GM21825 (cell line): ENCODE measurements around the gene PIGT.
"Not testable (repeated sequence)": the region's sequence is repeated elsewhere in the genome, so short reads cannot be mapped to it uniquely, and the experiment has no call there.

Experiments used
- ATAC-seq: cut with Tn5 transposase; IDR thresholded peaks from one replicate; pipeline ENCODE4 v1.9.1; 2021; ENCODE audit warnings: mild to moderate bottlenecking, moderate library complexity; ENCODE audit not compliant: unreplicated experiment

PIGT gene

GRCh38 chr20:45462711-45463509, 47.0 kb downstream of the PIGT start:
- ATAC-seq: no peak

GRCh38 chr20:45463709-45464108, 47.8 kb downstream of the PIGT start:
- no peak for ATAC-seq

- ATAC-seq: no peak
Observed at GRCh38 chr20:45465491-45466266, 49.7 kb downstream of the PIGT start.

- ATAC-seq: no peak
Observed at GRCh38 chr20:45467172-45467571, 51.2 kb downstream of the PIGT start.

GRCh38 chr20:45467861-45468260, 51.9 kb downstream of the PIGT start:
- ATAC-seq: no peak

GRCh38 chr20:45469336-45470261, 53.7 kb downstream of the PIGT start, which contains the start of gene WFDC2:
TSS of gene WFDC2 (plus strand) at chr20:45469753. CDS start at chr20:45469782, 29 bp downstream.
- ATAC-seq: no peak

- ATAC-seq: peak; percentile 80
Observed at GRCh38 chr20:45470262-45470931, 54.5 kb downstream of the PIGT start.

GRCh38 chr20:45470937-45471336, 55.0 kb downstream of the PIGT start:
- ATAC-seq: no peak

- ATAC-seq: not testable (repeated sequence)
Observed at GRCh38 chr20:45472286-45472685, 56.3 kb downstream of the PIGT start.
